IMR-90 (cell line): ENCODE data around the gene ATXN10. TPM values are rescaled to one million over a fixed set of nuclear protein-coding genes. Genes with fewer than 3 reads are reported as not detected.

ENCODE experiments used
- ATAC-seq: fragments of 200-7000 bp; cut with Tn5 transposase; 2 replicates; pipeline ENCODE4 v1.9.1; 2020; ENCODE audit warnings: low read depth, mild to moderate bottlenecking, moderate library complexity
- BruUV-seq: library from RNA; stranded (reverse); fragments of 400-500 nt; replicated peaks from 2 replicates; lab custom pipeline; 2021; lab: Mats Ljungman, UMichigan
- CTCF ChIA-PET: fragments of 300-600 bp; formaldehyde crosslinking; extraction: SDS; loops from one replicate; lab custom pipeline; 2021; ENCODE audit warnings: antibody characterized with exemption; lab: Yijun Ruan, JAX
- POLR2A ChIA-PET: fragments of 300-600 bp; sonication (Branson Sonifier 250); formaldehyde crosslinking; loops from one replicate; lab custom pipeline; 2022; ENCODE audit warnings: antibody characterized with exemption; ENCODE audit not compliant: unreplicated experiment; lab: Charles Lee
- DNase-seq: peaks from one replicate; pipeline ENCODE4 v3.0.0; 2013
- H2AFZ ChIP-seq: replicated peaks from 2 replicates; pipeline ENCODE3; 2013; ENCODE audit warnings: low read length, mild to moderate bottlenecking; ENCODE audit not compliant: poor library complexity
- H2AK5ac ChIP-seq: 2 replicates; pipeline ENCODE4 v1.6.1; 2013; ENCODE audit warnings: low read depth, low read length, inconsistent platforms
- H2AK9ac ChIP-seq: replicated peaks from 2 replicates; pipeline ENCODE3; 2013; ENCODE audit warnings: mild to moderate bottlenecking, low read depth, low read length, moderate library complexity; ENCODE audit not compliant: poor library complexity
- H2BK120ac ChIP-seq: 2 replicates; pipeline ENCODE4 v1.6.1; 2013; ENCODE audit warnings: low read depth, low read length, inconsistent platforms
- H2BK15ac ChIP-seq: 3 replicates; pipeline ENCODE4 v1.6.1; 2013; ENCODE audit warnings: low read depth, low read length, inconsistent platforms
- H2BK20ac ChIP-seq: 2 replicates; pipeline ENCODE4 v1.6.1; 2013; ENCODE audit warnings: low read depth, mild to moderate bottlenecking, inconsistent platforms, low read length, moderate library complexity
- H2BK5ac ChIP-seq: 2 replicates; pipeline ENCODE4 v1.6.1; 2013; ENCODE audit warnings: mild to moderate bottlenecking, low read depth, low read length, inconsistent platforms; ENCODE audit not compliant: poor library complexity, severe bottlenecking
- H3K14ac ChIP-seq: replicated peaks from 2 replicates; pipeline ENCODE4 v1.6.1; 2013; ENCODE audit warnings: low read depth, low read length, inconsistent platforms
- H3K18ac ChIP-seq: 2 replicates; pipeline ENCODE4 v1.6.1; 2013; ENCODE audit warnings: low read depth, low read length, control low read depth
- H3K23ac ChIP-seq: 2 replicates; pipeline ENCODE4 v1.6.1; 2013; ENCODE audit warnings: low read depth, low read length, inconsistent platforms
- H3K27ac ChIP-seq: 2 replicates; pipeline ENCODE4 v1.5.1; 2013; ENCODE audit warnings: mild to moderate bottlenecking, control low read depth, low read length; ENCODE audit not compliant: insufficient read depth
- H3K27me3 ChIP-seq: 2 replicates; pipeline ENCODE4 v1.6.1; 2013; ENCODE audit warnings: low read length; ENCODE audit not compliant: control insufficient read depth, insufficient read depth
- H3K36me3 ChIP-seq: 2 replicates; pipeline ENCODE4 v1.6.1; 2013; ENCODE audit warnings: low read length, mixed read lengths; ENCODE audit not compliant: control insufficient read depth, insufficient read depth
- H3K4ac ChIP-seq: 2 replicates; pipeline ENCODE4 v1.6.1; 2013; ENCODE audit warnings: low read depth, low read length, inconsistent platforms
- H3K4me1 ChIP-seq: 2 replicates; pipeline ENCODE4 v1.6.1; 2013; ENCODE audit warnings: low read length, mixed read lengths; ENCODE audit not compliant: control insufficient read depth, insufficient read depth
- H3K4me2 ChIP-seq: 2 replicates; pipeline ENCODE4 v1.6.1; 2013; ENCODE audit warnings: low read depth, mild to moderate bottlenecking, control low read depth, low read length, moderate library complexity
- H3K4me3 ChIP-seq: 2 replicates; pipeline ENCODE4 v1.5.1; 2013; ENCODE audit warnings: low read depth, mild to moderate bottlenecking, control low read depth, low read length, moderate library complexity; ENCODE audit not compliant: insufficient read depth
- H3K56ac ChIP-seq: 2 replicates; pipeline ENCODE4 v1.6.1; 2013; ENCODE audit warnings: low read length, inconsistent platforms; ENCODE audit not compliant: insufficient read depth; ENCODE audit errors: extremely low read depth
- H3K79me1 ChIP-seq, 2 experiments: 2 replicates each; pipeline ENCODE4 v1.6.1; 2013; ENCODE audit warnings: low read length in 2 of 2, inconsistent platforms in 1 of 2, low read depth in 1 of 2
- H3K9ac ChIP-seq: 2 replicates; pipeline ENCODE4 v1.6.1; 2013; ENCODE audit warnings: low read depth, low read length, control low read depth
- H3K9me1 ChIP-seq: 2 replicates; pipeline ENCODE4 v1.6.1; 2013; ENCODE audit warnings: low read length, inconsistent platforms; ENCODE audit not compliant: insufficient read depth
- H3K9me3 ChIP-seq: 2 replicates; pipeline ENCODE4 v1.6.1; 2013; ENCODE audit warnings: low read length; ENCODE audit not compliant: control insufficient read depth, insufficient read depth
- H4K20me1 ChIP-seq: 2 replicates; pipeline ENCODE4 v1.6.1; 2013; ENCODE audit warnings: low read length, inconsistent platforms; ENCODE audit not compliant: insufficient read depth
- H4K5ac ChIP-seq: 2 replicates; pipeline ENCODE4 v1.6.1; 2013; ENCODE audit warnings: mild to moderate bottlenecking, low read depth, low read length, control low read depth
- H4K8ac ChIP-seq, 2 experiments: 2 replicates each; pipeline ENCODE4 v1.6.1; 2013; ENCODE audit warnings: low read depth in 2 of 2, low read length in 2 of 2, control low read depth in 1 of 2, inconsistent platforms in 1 of 2
- H4K91ac ChIP-seq: 2 replicates; pipeline ENCODE4 v1.6.1; 2013; ENCODE audit warnings: low read depth, low read length, inconsistent platforms; ENCODE audit not compliant: insufficient read depth
- CEBPB ChIP-seq: IDR thresholded peaks from 2 replicates; pipeline ENCODE4 v1.6.1; 2012; ENCODE audit warnings: low read depth, low read length, improper control_type of control experiment
- CHD1 ChIP-seq: IDR thresholded peaks from 2 replicates; pipeline ENCODE4 v1.6.1; 2012; ENCODE audit warnings: low read depth, low read length, improper control_type of control experiment
- FOS ChIP-seq: fragments of 150-350 bp; IDR thresholded peaks from 2 replicates; pipeline ENCODE4 v1.6.1; 2016; ENCODE audit warnings: low read depth, low read length
- MAFK ChIP-seq: IDR thresholded peaks from 2 replicates; pipeline ENCODE4 v1.6.1; 2012; ENCODE audit warnings: low read depth, low read length, improper control_type of control experiment
- MAZ ChIP-seq: IDR thresholded peaks from 2 replicates; pipeline ENCODE4 v1.6.1; 2012; ENCODE audit warnings: low read depth, mild to moderate bottlenecking, low read length, improper control_type of control experiment, moderate library complexity, borderline replicate concordance
- MXI1 ChIP-seq: IDR thresholded peaks from 2 replicates; pipeline ENCODE4 v1.6.1; 2012; ENCODE audit warnings: low read depth, mild to moderate bottlenecking, low read length, moderate library complexity, borderline replicate concordance
- NFE2L2 ChIP-seq: fragments of 150-350 bp; IDR thresholded peaks from 2 replicates; pipeline ENCODE4 v1.6.1; 2016; ENCODE audit warnings: low read depth, mild to moderate bottlenecking, low read length
- RAD21 ChIP-seq: IDR thresholded peaks from 2 replicates; pipeline ENCODE4 v1.6.1; 2012; ENCODE audit warnings: low read length, improper control_type of control experiment
- RCOR1 ChIP-seq: IDR thresholded peaks from 2 replicates; pipeline ENCODE4 v1.6.1; 2012; ENCODE audit warnings: mild to moderate bottlenecking, low read length, improper control_type of control experiment; ENCODE audit not compliant: insufficient replicate concordance
- RFX5 ChIP-seq: IDR thresholded peaks from 2 replicates; pipeline ENCODE4 v1.8.0; 2012; ENCODE audit warnings: low read depth, mild to moderate bottlenecking, low read length, moderate library complexity
- SMC3 ChIP-seq: fragments of 150-350 bp; IDR thresholded peaks from 2 replicates; pipeline ENCODE4 v1.6.1; 2016; ENCODE audit warnings: low read depth, mild to moderate bottlenecking, antibody characterized with exemption, low read length, moderate library complexity
- WGBS, 2 experiments: methylation state at CpG; one replicate each; pipeline versions ENCODE4 v1.1.5 to v1.1.7; 2013; ENCODE audit warnings: missing lambda C conversion rate in 2 of 2; ENCODE audit not compliant: insufficient read length in 1 of 2; ENCODE audit errors: extremely low coverage in 2 of 2; 5-methylcytosine and 5-hydroxymethylcytosine counted together
- dilution Hi-C: fragments of 300-500 bp; cut with HindIII; formaldehyde crosslinking; loops from one replicate; pipeline ENCODE4 v1.14.3; 2018; ENCODE audit warnings: low sequenced_read_pairs; ENCODE audit not compliant: unreplicated experiment
- in situ Hi-C: fragments of 300-500 bp; cut with MboI; formaldehyde crosslinking; loops from 3 replicates; pipeline ENCODE4 v1.14.3; 2019; ENCODE audit warnings: low sequenced_read_pairs, inconsistent platforms, mixed read lengths
- intact Hi-C: fragments of 100-400 bp; cut with micrococcal nuclease; formaldehyde crosslinking; loops from 2 replicates; pipeline ENCODE4 v1.10.0; 2022
- polyA plus RNA-seq, 3 experiments: library from polyadenylated mRNA; depleted of rRNA; stranded (reverse); fragments of >200 nt; gene quantifications; 2 replicates each; pipeline ENCODE4 v1.2.3, GENCODE V29; 2012; ENCODE audit warnings: low replicate concordance in 1 of 3
- total RNA-seq: library from RNA; depleted of rRNA; stranded (reverse); fragments of >200 nt; gene quantifications from 2 replicates; pipeline ENCODE4 v1.2.3, GENCODE V29; 2012
- TF ChIP-seq, protein P1 (sequence below): fragments of 150-350 bp; IDR thresholded peaks from 2 replicates; pipeline ENCODE4 v1.6.1; 2016; ENCODE audit warnings: low read depth, mild to moderate bottlenecking, low read length, moderate library complexity, borderline replicate concordance
- TF ChIP-seq, protein P2 (sequence below): conservative IDR thresholded peaks from 2 replicates; pipeline ENCODE4 v1.5.1; 2012; ENCODE audit warnings: mild to moderate bottlenecking, low read depth, low read length, improper control_type of control experiment

The ATXN10 gene
- total and polyA plus RNA-seq, 2 of the 4 experiments (the other 2 are of a cell fraction), result 116 to 231 TPM

DNA sequence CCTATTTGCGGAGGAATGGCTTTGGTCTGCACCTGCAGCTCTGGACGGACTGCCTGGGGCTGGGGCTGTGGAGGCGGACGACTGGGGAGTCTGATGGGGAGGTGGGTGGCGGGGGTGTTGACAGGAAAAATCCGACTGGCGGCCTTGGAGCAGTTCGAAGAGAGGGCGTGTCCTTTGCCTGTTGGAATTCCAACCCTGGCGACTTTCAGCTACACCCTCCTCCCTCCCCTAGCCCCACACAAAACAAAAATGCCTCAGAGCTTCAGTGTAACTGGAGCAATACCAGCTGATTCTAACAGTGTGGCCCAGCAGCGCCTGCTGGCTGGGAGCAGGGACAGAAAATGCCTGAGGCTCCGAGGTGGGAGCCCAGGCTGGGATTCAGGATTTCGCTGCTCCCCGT lies 85.4 kb downstream of the ATXN10 start:
- Histone ChIP-seq H3K18ac (no peak overlapping the region), H3K23ac (no peak overlapping the region), H2AFZ (no peak overlapping the region), H2AK9ac (no peak overlapping the region), H3K27me3 (no peaks in the 10 kb centered on the region), H4K91ac (no peak overlapping the region), H3K9me1 (peaks cover 29% of the 10 kb centered on the region), H3K56ac (no peak overlapping the region), H3K14ac (no peak overlapping the region), H2BK20ac (no peak overlapping the region), H2BK120ac (no peak overlapping the region), H3K27ac (no peak overlapping the region), H3K36me3 (peaks cover 17% of the 10 kb centered on the region), H3K79me1 (peaks cover 31 to 67% of the 10 kb centered on the region in 2 experiments), H3K4ac (0 out of 2 replicates have a peak overlapping the region, but pooled peaks have one; percentile 3), H3K9me3 (no peaks in the 10 kb centered on the region), H3K4me2 (peak overlapping the region; percentile 25; the same call in 1 of the 2 replicates), H2BK5ac (no peak overlapping the region), H2AK5ac (no peak overlapping the region), H3K4me3 (no peak overlapping the region), H4K8ac (no peak overlapping the region), H3K4me1 (peaks cover 17% of the 10 kb centered on the region), H2BK15ac (no peak overlapping the region), H3K9ac (no peak overlapping the region), H4K20me1 (peaks cover 51% of the 10 kb centered on the region), H4K5ac (no peak overlapping the region)
- peak; percentile 89 for ATAC-seq
- WGBS, 2 experiments, result no CpG with 5 or more reads among the region's 14 CpGs
- in situ Hi-C loops, result no loop called here
- POLR2A ChIA-PET, result no interaction called here
- BruUV-seq, result no TSS peak
- TF ChIP-seq FOS (no peak), CEBPB (no peak), MAZ (no peak), RFX5 (no peak), RCOR1 (no peak), CHD1 (no peak), MXI1 (no peak), MAFK (no peak), NFE2L2 (no peak), SMC3 (no peak), RAD21 (no peak; the same call in 1 of the 2 replicates)
- TF ChIP-seq, protein P1, sequence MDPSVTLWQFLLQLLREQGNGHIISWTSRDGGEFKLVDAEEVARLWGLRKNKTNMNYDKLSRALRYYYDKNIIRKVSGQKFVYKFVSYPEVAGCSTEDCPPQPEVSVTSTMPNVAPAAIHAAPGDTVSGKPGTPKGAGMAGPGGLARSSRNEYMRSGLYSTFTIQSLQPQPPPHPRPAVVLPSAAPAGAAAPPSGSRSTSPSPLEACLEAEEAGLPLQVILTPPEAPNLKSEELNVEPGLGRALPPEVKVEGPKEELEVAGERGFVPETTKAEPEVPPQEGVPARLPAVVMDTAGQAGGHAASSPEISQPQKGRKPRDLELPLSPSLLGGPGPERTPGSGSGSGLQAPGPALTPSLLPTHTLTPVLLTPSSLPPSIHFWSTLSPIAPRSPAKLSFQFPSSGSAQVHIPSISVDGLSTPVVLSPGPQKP, result no peak
- TF ChIP-seq, protein P2, sequence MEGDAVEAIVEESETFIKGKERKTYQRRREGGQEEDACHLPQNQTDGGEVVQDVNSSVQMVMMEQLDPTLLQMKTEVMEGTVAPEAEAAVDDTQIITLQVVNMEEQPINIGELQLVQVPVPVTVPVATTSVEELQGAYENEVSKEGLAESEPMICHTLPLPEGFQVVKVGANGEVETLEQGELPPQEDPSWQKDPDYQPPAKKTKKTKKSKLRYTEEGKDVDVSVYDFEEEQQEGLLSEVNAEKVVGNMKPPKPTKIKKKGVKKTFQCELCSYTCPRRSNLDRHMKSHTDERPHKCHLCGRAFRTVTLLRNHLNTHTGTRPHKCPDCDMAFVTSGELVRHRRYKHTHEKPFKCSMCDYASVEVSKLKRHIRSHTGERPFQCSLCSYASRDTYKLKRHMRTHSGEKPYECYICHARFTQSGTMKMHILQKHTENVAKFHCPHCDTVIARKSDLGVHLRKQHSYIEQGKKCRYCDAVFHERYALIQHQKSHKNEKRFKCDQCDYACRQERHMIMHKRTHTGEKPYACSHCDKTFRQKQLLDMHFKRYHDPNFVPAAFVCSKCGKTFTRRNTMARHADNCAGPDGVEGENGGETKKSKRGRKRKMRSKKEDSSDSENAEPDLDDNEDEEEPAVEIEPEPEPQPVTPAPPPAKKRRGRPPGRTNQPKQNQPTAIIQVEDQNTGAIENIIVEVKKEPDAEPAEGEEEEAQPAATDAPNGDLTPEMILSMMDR, result no peak
- CTCF ChIA-PET, result no interaction called here
- dilution Hi-C loops, result no loop called here
- DNase-seq, result peak; percentile 14
- intact Hi-C loops, result no loop called here
